NCI-H2081 treated with DMSO at 0.1 percent for 48 hours (cell line): ENCODE results near the gene FSIP1.

Experiments
- DNase-seq: peaks from one replicate; lab custom pipeline; 2025; lab: John Stamatoyannopoulos, UW

FSIP1 gene

GRCh38 chr15:39645138-39645975 is 137.3 kb downstream of the FSIP1 start:
- DNase-seq, result no peak

- no peak for DNase-seq
Measured at GRCh38 chr15:39644136-39644535, 138.5 kb downstream of the FSIP1 start.

- DNase-seq, result no peak
Measured at GRCh38 chr15:39643727-39644126, 138.9 kb downstream of the FSIP1 start.

- DNase-seq, result no peak
Measured at GRCh38 chr15:39642011-39642640, 140.5 kb downstream of the FSIP1 start.

- DNase-seq, result no peak
Measured at GRCh38 chr15:39641191-39641889, 141.3 kb downstream of the FSIP1 start.

- DNase-seq, result no peak
Measured at GRCh38 chr15:39640665-39641064, 142.0 kb downstream of the FSIP1 start.

GRCh38 chr15:39639037-39639436 is 143.6 kb downstream of the FSIP1 start:
- DNase-seq, result no peak

GRCh38 chr15:39638041-39638440 is 144.6 kb downstream of the FSIP1 start:
- DNase-seq, result no peak

GRCh38 chr15:39631357-39631756 is 151.3 kb downstream of the FSIP1 start:
- no peak for DNase-seq

GRCh38 chr15:39629906-39630305 is 152.7 kb downstream of the FSIP1 start:
- DNase-seq, result no peak

- DNase-seq, result no peak
Measured at GRCh38 chr15:39629371-39629770, 153.3 kb downstream of the FSIP1 start.

GRCh38 chr15:39628546-39629257 is 153.9 kb downstream of the FSIP1 start:
- DNase-seq, result no peak

GRCh38 chr15:39628144-39628508 is 154.5 kb downstream of the FSIP1 start:
- DNase-seq, result no peak

- DNase-seq, result no peak
Measured at GRCh38 chr15:39627451-39628143, 155.0 kb downstream of the FSIP1 start.

GRCh38 chr15:39625856-39626255 is 156.8 kb downstream of the FSIP1 start:
- DNase-seq, result no peak

- DNase-seq, result no peak
Measured at GRCh38 chr15:39625451-39625850, 157.2 kb downstream of the FSIP1 start.

GRCh38 chr15:39624806-39625205 is 157.8 kb downstream of the FSIP1 start:
- DNase-seq, result no peak

GRCh38 chr15:39623529-39623931 is 159.1 kb downstream of the FSIP1 start:
- DNase-seq, result no peak

- DNase-seq, result peak; percentile 46
Measured at GRCh38 chr15:39622660-39623516, 159.8 kb downstream of the FSIP1 start.

GRCh38 chr15:39621976-39622375 is 160.7 kb downstream of the FSIP1 start:
- DNase-seq, result no peak

- peak; percentile 44 for DNase-seq
Measured at GRCh38 chr15:39621210-39621609, 161.4 kb downstream of the FSIP1 start.
